ENCODE data around the gene BNIP5.
"Not testable (repeated sequence)": the region's sequence is repeated elsewhere in the genome, so short reads cannot be mapped to it uniquely, and the experiment has no call there.

BNIP5 gene

DNA sequence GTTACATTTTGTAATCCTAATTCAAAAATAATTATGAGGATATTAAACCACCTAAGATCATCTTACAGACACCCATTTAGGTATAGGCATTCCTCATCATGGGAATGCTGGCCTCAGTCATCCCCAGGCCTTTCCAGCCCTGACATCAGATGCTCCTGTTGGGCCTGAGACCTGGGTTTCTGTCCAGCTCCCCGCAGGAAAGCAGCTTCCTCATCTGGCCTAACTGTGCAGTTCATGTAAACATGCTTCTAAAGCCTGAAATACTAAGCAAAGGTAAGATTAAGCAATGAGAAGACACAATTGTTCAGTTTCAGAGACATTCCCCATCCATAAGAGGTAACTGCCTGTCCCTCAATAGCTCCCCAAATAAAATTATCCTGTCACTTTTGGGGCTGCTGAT, 31.7 kb upstream of the BNIP5 start:
- no peak for DNase-seq (ENCODE audit: low read depth in 2 of 2, low spot score in 1 of 2)

GRCh38 chr6:36367743-36368142, 31.1 kb upstream of the BNIP5 start:
- DNase-seq (ENCODE audit: low read depth in 2 of 2, low spot score in 1 of 2), result no peak

DNA sequence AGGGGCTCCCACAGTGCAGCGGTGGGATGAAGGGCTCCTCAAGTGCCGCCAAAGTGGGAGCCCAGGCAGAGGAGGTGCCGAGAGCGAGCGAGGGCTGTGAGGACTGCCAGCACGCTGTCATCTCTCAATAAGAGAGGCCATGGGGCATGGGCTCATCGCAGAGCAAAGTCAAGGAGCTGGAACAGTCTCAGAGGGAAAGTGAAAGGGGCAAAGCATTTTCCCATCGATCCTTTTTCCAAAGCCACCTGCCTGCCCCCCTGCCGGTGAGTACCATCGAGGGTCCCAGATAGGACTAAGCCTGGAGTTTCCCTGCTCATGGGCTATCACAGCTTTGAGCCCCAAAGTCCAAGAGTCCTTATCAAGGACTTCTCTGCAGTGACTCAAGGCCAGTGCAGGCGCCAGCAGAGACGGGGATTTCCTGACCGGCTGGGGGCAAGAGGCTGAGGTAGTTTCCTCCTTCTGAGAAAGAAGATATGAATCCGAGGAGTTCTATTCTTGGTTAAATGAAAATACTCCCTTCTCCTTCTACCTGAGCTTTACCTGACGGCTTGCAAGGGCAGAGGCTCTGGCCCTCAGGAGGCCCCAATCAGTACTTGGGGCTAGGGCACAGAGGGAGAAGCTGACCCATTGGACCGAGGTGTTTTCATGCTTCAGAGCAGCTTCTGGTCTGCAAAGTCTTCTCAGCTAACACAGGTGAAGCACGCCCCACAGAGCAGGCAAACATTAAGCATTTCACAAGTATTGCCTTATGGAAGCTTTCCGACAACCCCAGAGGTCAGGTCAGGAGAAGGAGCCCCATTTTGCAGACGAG, 28.2 kb upstream of the BNIP5 start:
- no peak for DNase-seq (ENCODE audit: low read depth in 2 of 2, low spot score in 1 of 2)

GRCh38 chr6:36364061-36364635, 27.5 kb upstream of the BNIP5 start:
- not testable (repeated sequence) for DNase-seq (ENCODE audit: low read depth in 2 of 2, low spot score in 1 of 2)

DNA sequence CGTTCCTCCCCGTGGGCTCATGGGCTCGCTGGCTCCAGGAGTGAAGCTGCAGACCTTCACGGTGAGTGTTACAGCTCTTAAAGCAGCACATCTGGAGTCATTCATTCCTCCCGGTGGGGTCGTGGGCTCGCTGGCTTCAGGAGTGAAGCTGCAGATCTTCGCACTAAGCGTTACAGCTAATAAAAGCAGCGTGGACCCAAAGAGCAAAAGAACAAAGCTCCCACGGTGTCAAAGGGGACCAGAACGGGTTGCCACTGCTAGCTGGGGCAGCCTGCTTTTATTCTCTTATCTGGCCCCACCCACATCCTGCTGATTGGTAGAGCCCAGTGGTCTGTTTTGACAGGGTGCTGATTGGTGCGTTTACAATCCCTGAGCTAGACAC, 26.7 kb upstream of the BNIP5 start:
- DNase-seq (ENCODE audit: low read depth in 2 of 2, low spot score in 1 of 2), result not testable (repeated sequence)

DNA sequence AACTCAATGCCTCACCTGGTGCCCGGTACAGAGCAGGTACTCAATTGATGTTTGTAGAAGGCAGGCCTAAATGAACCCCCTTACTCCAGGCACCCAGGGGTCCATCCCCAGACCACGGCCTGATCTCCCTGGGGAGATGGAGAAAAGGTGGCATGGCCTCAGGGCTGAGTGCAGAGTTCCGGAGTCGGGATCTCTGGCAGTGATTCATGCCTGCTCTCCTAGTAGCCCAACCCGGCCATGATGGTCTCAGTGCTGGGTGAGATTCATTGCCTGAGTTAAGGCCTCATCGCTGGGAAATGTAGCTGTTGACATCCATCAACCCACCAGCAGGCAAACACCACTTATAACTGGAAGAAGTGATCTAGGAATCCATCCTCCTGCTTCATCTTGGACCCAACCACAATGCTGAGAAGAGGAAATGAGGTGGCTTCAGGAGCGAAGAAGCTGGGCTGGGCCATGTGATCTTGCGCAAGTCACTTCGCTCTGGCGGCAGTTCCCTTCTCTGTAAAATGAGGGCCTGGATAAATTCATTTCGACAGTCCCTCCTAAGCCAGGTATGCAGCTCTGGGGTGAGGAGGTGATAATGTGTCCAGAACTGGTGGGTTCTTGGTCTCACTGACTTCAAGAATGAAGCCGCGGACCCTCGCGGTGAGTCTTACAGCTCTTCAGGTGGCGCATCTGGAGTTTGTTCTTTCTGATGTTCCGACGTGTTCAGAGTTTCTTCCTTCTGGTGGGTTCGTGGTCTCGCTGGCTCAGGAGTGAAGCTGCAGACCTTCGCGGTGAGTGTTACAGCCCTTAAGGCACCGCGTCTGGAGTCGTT, 26.1 kb upstream of the BNIP5 start:
- DNase-seq (ENCODE audit: low read depth in 2 of 2, low spot score in 1 of 2), result no peak

- no peak for DNase-seq (ENCODE audit: low read depth in 2 of 2, low spot score in 1 of 2)
Observed at GRCh38 chr6:36361071-36361470, 24.4 kb upstream of the BNIP5 start.

- DNase-seq (ENCODE audit: low read depth in 2 of 2, low spot score in 1 of 2), result peak; percentile 34
Observed at GRCh38 chr6:36360241-36361054, 23.8 kb upstream of the BNIP5 start.

DNA sequence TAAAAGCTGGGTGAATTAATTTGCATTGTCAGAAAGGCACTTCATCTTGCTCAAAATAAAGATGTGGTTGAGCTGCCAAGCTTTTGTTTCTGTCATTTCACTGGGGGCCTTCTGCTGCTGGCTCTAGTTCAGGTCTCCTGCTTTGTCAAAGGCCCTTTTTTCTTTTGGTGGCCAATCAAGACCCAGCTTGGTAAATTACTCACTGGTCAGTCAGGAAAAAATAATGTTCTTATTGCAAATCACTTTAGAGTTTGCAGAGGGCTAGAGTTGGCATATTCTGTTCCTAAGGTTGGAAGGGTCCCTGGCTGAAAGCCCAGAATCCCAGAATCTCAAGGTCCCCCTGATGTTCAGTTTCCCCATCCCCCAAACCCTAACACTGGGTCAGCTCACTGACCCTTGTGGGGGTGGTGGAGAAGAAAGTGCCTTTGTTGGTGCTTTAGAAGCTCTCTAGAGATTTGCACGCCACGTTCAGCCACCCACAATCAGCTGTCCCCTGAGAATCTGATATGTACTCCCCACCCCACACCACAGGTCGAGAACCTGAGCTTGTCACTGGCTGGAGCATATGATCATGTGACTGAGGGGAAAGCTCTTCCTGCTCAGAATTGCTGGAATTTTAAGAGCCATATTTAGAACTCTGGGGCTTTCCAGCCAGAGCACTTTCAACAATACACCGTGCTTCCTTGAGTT, 21.7 kb upstream of the BNIP5 start:
- DNase-seq (ENCODE audit: low read depth in 2 of 2, low spot score in 1 of 2), result no peak

DNA sequence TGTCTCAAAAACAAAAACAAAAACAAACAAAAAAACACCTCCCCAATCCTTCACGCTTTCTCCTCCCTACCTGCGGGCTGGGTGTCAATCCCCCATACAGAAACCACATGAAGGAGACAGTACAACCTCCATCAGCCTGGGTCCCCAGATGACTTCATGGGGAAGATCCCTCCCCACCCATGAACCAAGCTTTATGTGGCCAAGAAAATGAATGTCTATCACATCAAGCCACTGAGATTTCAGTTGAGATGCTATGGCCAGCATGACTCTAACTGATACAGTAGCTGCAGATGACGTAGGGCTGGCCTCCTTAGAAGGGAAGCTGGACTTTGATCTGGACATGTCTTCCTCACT, 21.2 kb upstream of the BNIP5 start:
- no peak for DNase-seq (ENCODE audit: low read depth in 2 of 2, low spot score in 1 of 2)

GRCh38 chr6:36355819-36356218, 19.1 kb upstream of the BNIP5 start:
- no peak for DNase-seq (ENCODE audit: low read depth in 2 of 2, low spot score in 1 of 2)

DNA sequence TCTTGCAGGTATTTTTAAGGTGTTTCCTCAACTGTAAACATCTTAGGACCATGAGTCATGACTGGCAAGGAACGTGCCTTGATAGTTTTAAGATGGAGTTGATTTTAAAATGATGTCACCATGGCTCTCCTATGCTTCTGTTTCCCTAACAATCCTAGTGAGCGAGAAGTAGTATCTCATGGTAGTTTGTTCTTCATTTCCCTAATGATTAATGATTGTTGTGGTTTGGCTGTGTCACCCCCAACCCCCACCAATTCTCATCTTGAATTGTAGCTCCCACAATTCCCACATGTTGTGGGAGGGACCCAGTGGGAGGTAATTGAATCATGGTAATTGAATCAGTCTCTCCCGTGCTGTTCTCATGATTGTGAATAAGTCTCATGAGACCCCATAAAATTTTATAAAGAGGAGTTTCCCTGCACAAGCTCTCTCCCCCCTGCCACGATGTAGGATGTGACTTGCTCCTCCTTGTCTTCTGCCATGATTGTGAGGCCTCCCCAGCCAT, 16.8 kb upstream of the BNIP5 start:
- DNase-seq (ENCODE audit: low read depth in 2 of 2, low spot score in 1 of 2), result no peak

DNA sequence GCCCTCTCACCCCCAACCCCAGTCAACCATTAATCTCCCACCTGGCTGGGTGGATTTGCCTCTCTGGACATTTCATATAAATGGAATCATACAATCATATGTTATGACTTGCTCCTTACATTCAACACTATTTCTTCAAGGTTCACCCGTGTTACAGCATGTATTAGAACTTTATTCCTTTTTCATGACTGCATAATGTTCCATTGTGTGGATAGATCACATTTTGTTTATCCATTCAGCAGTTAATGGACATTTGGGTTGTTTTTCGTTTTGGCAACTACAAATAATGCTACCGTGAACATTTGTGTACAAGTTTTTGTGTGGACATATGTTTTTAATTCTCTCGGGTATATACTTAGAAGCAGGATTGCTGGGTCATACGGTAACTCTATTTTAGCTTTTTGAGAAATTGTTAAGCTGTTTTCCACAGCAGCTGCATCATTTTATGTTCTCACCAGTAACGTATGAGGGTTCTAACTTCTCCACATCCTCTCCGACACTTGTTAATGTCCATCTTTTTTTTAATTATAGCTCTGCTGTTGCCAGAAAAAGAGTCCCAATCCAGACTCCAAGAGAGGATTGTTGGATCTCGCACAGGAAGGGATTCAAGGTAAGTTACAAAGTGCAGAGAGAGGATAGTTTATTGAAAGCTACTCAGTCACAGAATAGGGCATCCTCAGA, 15.9 kb upstream of the BNIP5 start:
- DNase-seq (ENCODE audit: low read depth in 2 of 2, low spot score in 1 of 2), result no peak

GRCh38 chr6:36350681-36351571, 14.2 kb upstream of the BNIP5 start:
- no peak for DNase-seq (ENCODE audit: low read depth in 2 of 2, low spot score in 1 of 2)

- no peak for DNase-seq (ENCODE audit: low read depth in 2 of 2, low spot score in 1 of 2)
Observed at GRCh38 chr6:36350082-36350481, 13.4 kb upstream of the BNIP5 start.

DNA sequence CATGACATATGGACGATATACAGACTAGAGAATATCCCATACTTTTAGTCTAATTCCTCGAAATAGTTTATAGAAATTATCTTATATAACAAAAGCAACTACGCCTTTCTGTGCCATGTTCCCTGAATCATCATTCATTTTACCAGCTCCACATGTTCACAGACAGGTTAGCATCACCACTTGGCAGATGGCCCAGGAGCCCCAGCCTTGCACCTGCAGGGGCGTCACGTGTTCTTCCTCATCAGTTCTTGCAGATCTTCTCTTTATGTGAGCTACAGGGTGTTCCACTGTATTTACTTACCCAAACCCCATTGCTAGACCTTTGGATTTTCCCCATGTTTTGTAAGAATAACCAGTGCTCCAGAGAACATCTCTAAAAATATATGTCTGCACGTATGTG, 12.6 kb upstream of the BNIP5 start:
- DNase-seq (ENCODE audit: low read depth in 2 of 2, low spot score in 1 of 2), result no peak

GRCh38 chr6:36347621-36348020, 10.9 kb upstream of the BNIP5 start:
- no peak for DNase-seq (ENCODE audit: low read depth in 2 of 2, low spot score in 1 of 2)

GRCh38 chr6:36346486-36347273, 10.0 kb upstream of the BNIP5 start:
- DNase-seq (ENCODE audit: low read depth in 2 of 2, low spot score in 1 of 2), result no peak
